ENCODE results near the gene IFT81.

IFT81 gene

GRCh38 chr12:110093631-110094311 lies 30.4 kb upstream of the IFT81 start:
- Histone ChIP-seq H3K36me3 (ENCODE audit: control insufficient read depth, insufficient read depth, low read length) (no peaks in the 10 kb centered on the region), H3K4me1 (ENCODE audit: control insufficient read depth, insufficient read depth, low read length) (no peaks in the 10 kb centered on the region), H3K27me3 (ENCODE audit: control insufficient read depth, insufficient read depth, low read length) (peaks cover 6% of the 10 kb centered on the region), H3K4me3 (ENCODE audit: low read length) (no peak overlapping the region), H3K9me3 (ENCODE audit: control insufficient read depth, low read length) (no peaks in the 10 kb centered on the region), H3K9ac (ENCODE audit: low read length) (no peak overlapping the region)

DNA sequence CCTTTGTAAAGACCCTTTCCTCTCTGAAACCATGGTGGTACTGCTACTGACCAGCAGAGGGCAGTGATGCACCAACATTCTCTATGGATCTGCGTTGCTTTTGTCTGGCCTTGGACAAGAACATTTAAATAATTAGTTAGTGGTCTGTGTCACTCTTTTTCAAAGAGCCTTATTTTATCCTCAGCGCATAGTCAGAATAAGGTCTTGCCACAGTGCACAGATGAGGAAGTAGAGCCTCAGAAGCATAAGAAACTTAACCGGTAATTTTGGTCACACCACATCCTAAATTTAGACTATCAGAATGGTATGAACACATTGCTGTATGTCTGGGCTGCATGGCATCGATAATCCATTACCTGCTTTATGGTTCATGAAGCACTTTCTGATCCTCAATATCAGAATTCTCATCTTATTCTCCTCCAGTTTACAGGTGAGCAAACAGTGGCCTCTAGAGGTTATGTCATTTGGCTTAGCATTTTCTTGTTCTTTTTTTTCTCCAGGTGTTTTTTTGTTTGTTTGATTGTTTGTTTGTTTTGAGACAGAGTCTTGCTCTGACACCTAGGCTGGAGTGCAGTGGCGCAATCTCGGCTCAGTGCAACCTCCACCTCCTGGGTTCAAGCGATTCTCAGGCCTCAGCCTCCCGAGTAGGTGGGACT lies 23.7 kb upstream of the IFT81 start:
- H3K36me3 ChIP-seq (ENCODE audit: control insufficient read depth, insufficient read depth, low read length): no peaks in the 10 kb centered on the region
- H3K4me3 ChIP-seq (ENCODE audit: low read length): no peak overlapping the region
- no peak overlapping the region for H3K9ac ChIP-seq (ENCODE audit: low read length)
- no peaks in the 10 kb centered on the region for H3K27me3 ChIP-seq (ENCODE audit: control insufficient read depth, insufficient read depth, low read length)
- H3K9me3 ChIP-seq (ENCODE audit: control insufficient read depth, low read length): no peaks in the 10 kb centered on the region
- H3K4me1 ChIP-seq (ENCODE audit: control insufficient read depth, insufficient read depth, low read length): no peaks in the 10 kb centered on the region

DNA sequence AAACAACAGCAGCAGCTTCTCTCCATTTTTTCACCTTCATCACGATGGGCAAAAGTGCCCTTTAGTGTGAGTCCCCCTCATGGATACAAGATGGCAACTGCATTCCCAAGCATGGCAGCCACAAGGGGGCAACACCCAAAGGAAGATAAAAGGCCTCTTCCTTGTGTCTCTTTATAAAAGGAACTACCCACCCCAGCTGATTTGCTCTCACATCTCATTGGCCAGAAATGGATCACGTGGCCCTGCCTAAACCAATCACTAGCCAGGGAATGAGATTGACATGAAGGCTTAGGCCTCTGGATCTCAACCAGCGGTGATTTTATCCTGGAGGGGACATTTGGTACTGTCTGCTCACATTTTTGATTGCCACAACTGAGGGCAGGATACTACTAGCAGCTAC lies 21.9 kb upstream of the IFT81 start:
- Histone ChIP-seq H3K9ac (ENCODE audit: low read length) (no peak overlapping the region), H3K4me1 (ENCODE audit: control insufficient read depth, insufficient read depth, low read length) (no peaks in the 10 kb centered on the region), H3K9me3 (ENCODE audit: control insufficient read depth, low read length) (no peaks in the 10 kb centered on the region), H3K27me3 (ENCODE audit: control insufficient read depth, insufficient read depth, low read length) (no peaks in the 10 kb centered on the region), H3K4me3 (ENCODE audit: low read length) (no peak overlapping the region), H3K36me3 (ENCODE audit: control insufficient read depth, insufficient read depth, low read length) (no peaks in the 10 kb centered on the region)

GRCh38 chr12:110104188-110105094 lies 19.7 kb upstream of the IFT81 start:
- Histone ChIP-seq H3K36me3 (ENCODE audit: control insufficient read depth, insufficient read depth, low read length) (no peaks in the 10 kb centered on the region), H3K9ac (ENCODE audit: low read length) (no peak overlapping the region), H3K4me1 (ENCODE audit: control insufficient read depth, insufficient read depth, low read length) (peaks cover 4% of the 10 kb centered on the region), H3K27me3 (ENCODE audit: control insufficient read depth, insufficient read depth, low read length) (no peaks in the 10 kb centered on the region), H3K4me3 (ENCODE audit: low read length) (no peak overlapping the region), H3K9me3 (ENCODE audit: control insufficient read depth, low read length) (no peaks in the 10 kb centered on the region)

DNA sequence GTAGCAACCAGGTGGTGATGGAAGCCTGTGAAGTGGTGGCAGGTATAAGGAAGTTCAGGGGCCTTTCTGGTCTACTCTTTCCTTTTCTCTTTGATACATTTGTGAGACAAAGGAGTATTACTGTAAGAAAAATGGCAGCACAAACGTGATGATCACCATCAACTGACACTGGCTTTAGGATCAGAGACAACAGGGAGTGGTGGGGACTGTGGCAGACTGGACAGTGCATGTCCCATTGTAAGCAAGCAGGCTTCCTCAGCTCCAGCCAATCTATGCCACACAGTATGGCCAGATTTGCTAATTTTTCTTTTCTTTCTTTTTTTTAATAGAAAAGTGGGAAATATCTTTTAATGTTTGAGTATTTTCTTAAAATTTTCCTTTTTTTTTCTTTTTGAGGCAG lies 19.0 kb upstream of the IFT81 start:
- Histone ChIP-seq H3K9me3 (ENCODE audit: control insufficient read depth, low read length) (no peaks in the 10 kb centered on the region), H3K36me3 (ENCODE audit: control insufficient read depth, insufficient read depth, low read length) (no peaks in the 10 kb centered on the region), H3K9ac (ENCODE audit: low read length) (no peak overlapping the region), H3K4me1 (ENCODE audit: control insufficient read depth, insufficient read depth, low read length) (peaks cover 10% of the 10 kb centered on the region), H3K4me3 (ENCODE audit: low read length) (no peak overlapping the region), H3K27me3 (ENCODE audit: control insufficient read depth, insufficient read depth, low read length) (no peaks in the 10 kb centered on the region)

DNA sequence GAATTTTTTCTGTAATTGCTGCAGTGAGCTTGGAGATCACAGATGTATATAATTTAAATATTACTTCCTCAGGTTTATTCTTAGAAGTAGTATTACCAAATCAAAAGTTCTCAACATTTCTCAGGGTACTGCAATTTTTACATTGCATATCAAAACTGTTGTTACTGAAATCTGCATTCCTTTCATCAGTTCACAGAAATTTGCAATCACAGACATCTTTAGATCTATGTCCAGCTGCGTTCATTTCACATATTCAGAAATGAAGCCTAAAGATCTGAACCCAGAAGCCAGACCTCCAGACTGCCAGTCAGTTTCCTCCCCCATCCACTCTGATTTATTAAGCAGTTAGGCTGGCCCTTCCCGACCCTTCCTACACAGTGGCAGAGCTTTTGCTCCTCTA lies 18.2 kb upstream of the IFT81 start:
- Histone ChIP-seq H3K27me3 (ENCODE audit: control insufficient read depth, insufficient read depth, low read length) (no peaks in the 10 kb centered on the region), H3K9me3 (ENCODE audit: control insufficient read depth, low read length) (no peaks in the 10 kb centered on the region), H3K36me3 (ENCODE audit: control insufficient read depth, insufficient read depth, low read length) (no peaks in the 10 kb centered on the region), H3K9ac (ENCODE audit: low read length) (no peak overlapping the region), H3K4me3 (ENCODE audit: low read length) (no peak overlapping the region), H3K4me1 (ENCODE audit: control insufficient read depth, insufficient read depth, low read length) (peaks cover 10% of the 10 kb centered on the region)

DNA sequence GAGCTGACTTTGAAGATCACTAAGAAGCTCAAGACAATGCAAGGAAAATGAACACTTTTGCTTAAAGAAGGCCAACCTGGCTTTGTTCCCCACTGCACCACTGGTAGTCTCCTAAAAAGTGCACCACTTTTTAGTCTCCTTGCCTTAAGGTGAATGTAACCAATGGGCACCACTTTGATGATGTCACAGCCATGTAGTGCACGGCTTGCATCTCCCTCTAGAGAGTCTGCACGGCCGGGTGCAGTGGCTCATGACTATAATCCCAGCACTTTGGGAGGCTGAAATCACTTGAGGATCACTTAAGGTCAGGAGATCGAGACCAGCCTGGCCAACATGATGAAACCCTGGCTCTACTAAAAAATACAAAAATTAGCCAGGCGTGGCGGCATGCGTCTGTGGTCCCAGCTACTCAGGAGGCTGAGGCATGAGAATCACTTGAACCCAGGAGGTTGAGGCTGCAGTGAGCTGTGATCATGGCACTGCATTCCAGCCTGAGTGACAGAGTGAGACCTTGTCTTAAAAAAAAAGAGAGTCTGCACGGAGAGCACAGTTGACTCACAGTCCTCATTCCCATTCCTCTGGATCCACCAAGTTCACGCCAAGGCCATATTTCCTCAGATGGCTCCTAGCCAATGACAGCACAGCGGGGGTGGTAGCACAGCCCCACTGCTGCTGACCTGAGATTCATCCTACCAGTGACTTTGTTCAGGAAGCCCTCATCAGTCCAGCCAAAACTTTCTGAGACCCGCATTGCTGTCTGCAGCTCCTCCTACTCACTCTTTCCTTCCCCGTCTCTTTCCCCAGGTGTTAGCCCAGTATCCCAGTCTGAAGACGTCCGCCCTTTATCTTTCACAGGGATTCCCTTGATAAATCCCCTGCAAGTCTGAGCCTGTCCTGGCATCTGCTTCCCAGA lies 16.5 kb upstream of the IFT81 start:
- H3K36me3 ChIP-seq (ENCODE audit: control insufficient read depth, insufficient read depth, low read length): no peaks in the 10 kb centered on the region
- peaks cover 10% of the 10 kb centered on the region for H3K4me1 ChIP-seq (ENCODE audit: control insufficient read depth, insufficient read depth, low read length)
- H3K9ac ChIP-seq (ENCODE audit: low read length): no peak overlapping the region
- H3K27me3 ChIP-seq (ENCODE audit: control insufficient read depth, insufficient read depth, low read length): no peaks in the 10 kb centered on the region
- no peaks in the 10 kb centered on the region for H3K9me3 ChIP-seq (ENCODE audit: control insufficient read depth, low read length)
- H3K4me3 ChIP-seq (ENCODE audit: low read length): no peak overlapping the region

- no peak overlapping the region for H3K9ac ChIP-seq (ENCODE audit: low read length)
- no peaks in the 10 kb centered on the region for H3K27me3 ChIP-seq (ENCODE audit: control insufficient read depth, insufficient read depth, low read length)
- H3K4me3 ChIP-seq (ENCODE audit: low read length): no peak overlapping the region
- no peaks in the 10 kb centered on the region for H3K36me3 ChIP-seq (ENCODE audit: control insufficient read depth, insufficient read depth, low read length)
- no peaks in the 10 kb centered on the region for H3K9me3 ChIP-seq (ENCODE audit: control insufficient read depth, low read length)
- H3K4me1 ChIP-seq (ENCODE audit: control insufficient read depth, insufficient read depth, low read length): peaks cover 10% of the 10 kb centered on the region
Measured at GRCh38 chr12:110108309-110109036, 15.7 kb upstream of the IFT81 start.

DNA sequence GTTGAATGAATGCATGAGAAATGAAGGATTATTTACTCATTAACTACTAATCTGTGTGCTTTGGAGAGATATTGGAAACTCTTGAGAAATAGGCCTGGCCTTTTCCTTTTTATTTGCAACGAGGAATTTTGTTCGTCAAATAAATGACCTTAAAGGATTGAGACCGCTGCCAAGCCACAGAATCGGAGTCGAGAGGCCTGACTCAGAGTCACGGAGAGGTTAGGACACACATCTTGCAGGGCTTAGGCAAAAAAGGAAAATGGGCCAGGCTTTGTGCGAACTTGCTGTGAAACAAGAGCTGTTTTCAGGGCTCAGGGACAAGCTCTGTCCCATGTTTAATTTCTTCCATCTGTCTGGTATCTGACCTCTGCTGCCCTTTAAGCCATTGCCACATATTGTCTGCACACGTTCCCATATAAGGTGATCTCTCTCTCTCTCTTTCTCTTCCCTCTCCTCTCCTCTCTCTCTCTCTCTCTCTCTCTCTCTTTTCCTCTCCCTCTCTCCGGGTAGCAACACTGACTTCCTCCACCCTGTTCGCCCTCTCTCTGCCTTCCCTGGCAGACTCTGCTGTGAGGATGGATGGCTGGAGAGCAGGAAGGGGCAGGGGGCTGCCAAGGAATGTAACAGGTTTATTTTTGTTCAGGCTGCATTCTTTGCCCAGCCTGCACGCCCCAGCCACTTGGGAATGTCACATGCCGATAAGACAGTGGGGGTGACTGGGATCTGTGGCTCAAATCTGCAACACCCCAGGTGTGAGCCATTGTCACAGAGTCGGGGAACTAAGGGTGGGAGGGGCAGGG lies 14.9 kb upstream of the IFT81 start:
- no peaks in the 10 kb centered on the region for H3K27me3 ChIP-seq (ENCODE audit: control insufficient read depth, insufficient read depth, low read length)
- H3K9ac ChIP-seq (ENCODE audit: low read length): peak overlapping the region; percentile 46
- H3K9me3 ChIP-seq (ENCODE audit: control insufficient read depth, low read length): no peaks in the 10 kb centered on the region
- peaks cover 10% of the 10 kb centered on the region for H3K4me1 ChIP-seq (ENCODE audit: control insufficient read depth, insufficient read depth, low read length)
- H3K36me3 ChIP-seq (ENCODE audit: control insufficient read depth, insufficient read depth, low read length): no peaks in the 10 kb centered on the region
- H3K4me3 ChIP-seq (ENCODE audit: low read length): no peak overlapping the region

- H3K27me3 ChIP-seq (ENCODE audit: control insufficient read depth, insufficient read depth, low read length): no peaks in the 10 kb centered on the region
- H3K4me1 ChIP-seq (ENCODE audit: control insufficient read depth, insufficient read depth, low read length): peaks cover 10% of the 10 kb centered on the region
- H3K9ac ChIP-seq (ENCODE audit: low read length): peak overlapping the region; percentile 46
- no peaks in the 10 kb centered on the region for H3K36me3 ChIP-seq (ENCODE audit: control insufficient read depth, insufficient read depth, low read length)
- no peak overlapping the region for H3K4me3 ChIP-seq (ENCODE audit: low read length)
- H3K9me3 ChIP-seq (ENCODE audit: control insufficient read depth, low read length): no peaks in the 10 kb centered on the region
Measured at GRCh38 chr12:110109837-110110535, 14.2 kb upstream of the IFT81 start.

Data from mucosa of stomach (tissue), 1 donor.